Lower leg skin (tissue), 4 donors: ENCODE results near the gene BTNL8. TPM values are rescaled to one million over a fixed set of nuclear protein-coding genes. Genes with fewer than 3 reads are reported as not detected.

Experiments
- DNase-seq, 2 donors: peaks; one replicate each; pipeline ENCODE4 v3.0.0-alpha.2; 2019; ENCODE audit warnings: low spot score in 2 of 2
- H3K4me3 ChIP-seq: fragments of 200-600 bp; sonication (generic); 2 replicates; pipeline ENCODE4 v1.5.1; 2017; ENCODE audit warnings: mild to moderate bottlenecking, low read depth; ENCODE audit not compliant: poor library complexity, severe bottlenecking
- CTCF ChIP-seq, 3 donors: fragments of 450-650 bp; IDR thresholded peaks; one replicate each; pipeline ENCODE4 v1.5.1; 2016; ENCODE audit warnings: antibody characterized with exemption in 3 of 3, mild to moderate bottlenecking in 3 of 3, moderate library complexity in 2 of 3
- POLR2A ChIP-seq, 2 donors: fragments of 450-650 bp; IDR thresholded peaks; one replicate each; pipeline ENCODE4 v1.6.1; 2016 to 2017; ENCODE audit warnings: antibody characterized with exemption in 2 of 2, mild to moderate bottlenecking in 1 of 2, moderate library complexity in 1 of 2
- WGBS, 2 donors: methylation state at CpG; one replicate each; pipeline ENCODE4 v1.1.5; 2018; 5-methylcytosine and 5-hydroxymethylcytosine counted together
- intact Hi-C: fragments of 100-400 bp; cut with DNase I; formaldehyde crosslinking; loops from one replicate; pipeline ENCODE4 v1.15.0; 2023; ENCODE audit warnings: low total_unique reads
- total RNA-seq, 4 donors: library from RNA; depleted of rRNA; stranded (reverse); fragments of >200 nt; gene quantifications; one replicate each; pipeline ENCODE4 v1.1.0, GENCODE V29; 2016

Gene BTNL8
- total RNA-seq, 4 donors from 2014 or later: 0.26 to 0.44 TPM; not detected in 2

- no peak overlapping the region for H3K4me3 ChIP-seq
- no peak for TF ChIP-seq POLR2A (IDR thresholded peaks at IDR 0.05)
- TF ChIP-seq CTCF (IDR thresholded peaks at IDR 0.05): no peak
- no peak for DNase-seq
- 73 to 80% methylated on average over 5 of the region's 5 CpGs for WGBS, 2 donors
- intact Hi-C loops: no loop called here
Measured at GRCh38 chr5:180900178-180900577, 1.2 kb downstream of the BTNL8 start.

GRCh38 chr5:180901319-180902009 lies 2.5 kb downstream of the BTNL8 start:
- no peak for DNase-seq
- intact Hi-C loops: no loop called here
- 73 to 79% methylated on average over 7 of the region's 7 CpGs for WGBS, 2 donors
- no peak overlapping the region for H3K4me3 ChIP-seq
- no peak for TF ChIP-seq POLR2A (IDR thresholded peaks at IDR 0.05)
- no peak for TF ChIP-seq CTCF (IDR thresholded peaks at IDR 0.05)

GRCh38 chr5:180908400-180908799 lies 9.4 kb downstream of the BTNL8 start:
- WGBS, 2 donors: 89% methylated on average over 9 of the region's 9 CpGs
- no peak overlapping the region for H3K4me3 ChIP-seq
- TF ChIP-seq POLR2A (IDR thresholded peaks at IDR 0.05) (no peak), CTCF (IDR thresholded peaks at IDR 0.05) (no peak)
- intact Hi-C loops: no loop called here
- no peak for DNase-seq

- H3K4me3 ChIP-seq: no peak overlapping the region
- no peak for DNase-seq
- 68 to 77% methylated on average over 9 of the region's 9 CpGs for WGBS, 2 donors
- TF ChIP-seq CTCF (IDR thresholded peaks at IDR 0.05) (no peak), POLR2A (IDR thresholded peaks at IDR 0.05) (no peak)
- intact Hi-C loops: no loop called here
Measured at GRCh38 chr5:180908998-180909731, 10.2 kb downstream of the BTNL8 start.

GRCh38 chr5:180909782-180910181 lies 10.8 kb downstream of the BTNL8 start:
- DNase-seq: no peak
- intact Hi-C loops: no loop called here

More at GRCh38 chr5:180909782-180910181, 10.8 kb downstream of the BTNL8 start:
- no peak overlapping the region for H3K4me3 ChIP-seq
- 73 to 74% methylated on average over 5 of the region's 5 CpGs for WGBS, 2 donors
- TF ChIP-seq POLR2A (IDR thresholded peaks at IDR 0.05): no peak
- no peak for TF ChIP-seq CTCF (IDR thresholded peaks at IDR 0.05)
